K562 (cell line): ENCODE data around the gene RGL2. TPM values are rescaled to one million over a fixed set of nuclear protein-coding genes. Genes with fewer than 3 reads are reported as not detected.
A peak's percentile ranks its signal among the peaks of the same experiment; 100 is the strongest.

Experiments used
- ATF7 ChIP-seq: fragments of 450-650 bp; IDR thresholded peaks from 2 replicates; pipeline ENCODE4 v1.7.1; 2014; ENCODE audit warnings: mild to moderate bottlenecking, moderate library complexity
- CBX1 ChIP-seq: sonication (generic); IDR thresholded peaks from 2 replicates; pipeline ENCODE4 v1.6.1; 2016; ENCODE audit warnings: antibody characterized with exemption, low read depth, mild to moderate bottlenecking
- CC2D1A ChIP-seq: fragments of 450-650 bp; IDR thresholded peaks from 2 replicates; pipeline ENCODE4 v1.6.1; 2017; ENCODE audit warnings: mild to moderate bottlenecking
- CCNT2 ChIP-seq: IDR thresholded peaks from 2 replicates; pipeline ENCODE4 v1.6.1; 2011; ENCODE audit warnings: borderline replicate concordance, low read depth, mild to moderate bottlenecking, moderate library complexity, mixed read lengths, low read length; ENCODE audit not compliant: insufficient read length; ENCODE audit errors: extremely low read depth
- CREBBP ChIP-seq: IDR thresholded peaks from one replicate; pipeline ENCODE4 v1.6.1; 2012; ENCODE audit warnings: low read depth, mild to moderate bottlenecking, control low read depth, inconsistent platforms, low read length
- GTF2A2 ChIP-seq: IDR thresholded peaks from 2 replicates; pipeline ENCODE4 v1.6.1; 2016; ENCODE audit warnings: mild to moderate bottlenecking, missing genetic modification characterization, missing compliant biosample characterization
- ILF3 ChIP-seq: fragments of 450-650 bp; IDR thresholded peaks from 2 replicates; pipeline ENCODE4 v1.6.1; 2018; ENCODE audit warnings: antibody characterized with exemption, mild to moderate bottlenecking, moderate library complexity, borderline replicate concordance
- KLF16 ChIP-seq: IDR thresholded peaks from 2 replicates; pipeline ENCODE4 v1.6.1; 2016; ENCODE audit warnings: antibody characterized with exemption
- MTA2 ChIP-seq: fragments of 450-650 bp; IDR thresholded peaks from 2 replicates; pipeline ENCODE4 v1.6.1; 2016; ENCODE audit warnings: low read depth
- MTA3 ChIP-seq: fragments of 450-650 bp; formaldehyde crosslinking; IDR thresholded peaks from 2 replicates; pipeline ENCODE4 v1.6.1; 2017; ENCODE audit warnings: mild to moderate bottlenecking, borderline replicate concordance
- NCOR1 ChIP-seq: fragments of 450-650 bp; IDR thresholded peaks from 2 replicates; pipeline ENCODE4 v1.6.1; 2016; ENCODE audit warnings: mild to moderate bottlenecking, moderate library complexity
- NFIC ChIP-seq: fragments of 450-650 bp; IDR thresholded peaks from 2 replicates; pipeline ENCODE4 v1.6.1; 2017; ENCODE audit warnings: mild to moderate bottlenecking, inconsistent platforms
- NUFIP1 ChIP-seq: fragments of 450-650 bp; IDR thresholded peaks from 2 replicates; pipeline ENCODE4 v1.6.1; 2018; ENCODE audit not compliant: partially characterized antibody
- PRDM10 ChIP-seq: fragments of 450-650 bp; IDR thresholded peaks from 2 replicates; pipeline ENCODE4 v1.6.1; 2018; ENCODE audit not compliant: partially characterized antibody
- SRSF3 ChIP-seq: fragments of 200-400 bp; formaldehyde crosslinking; IDR thresholded peaks from 2 replicates; pipeline ENCODE4 v1.6.1; 2016; ENCODE audit warnings: mild to moderate bottlenecking, low read length, moderate library complexity; ENCODE audit not compliant: insufficient read depth
- THAP7 ChIP-seq: fragments of 250-450 bp; sonication (Bioruptor Pico); IDR thresholded peaks from 2 replicates; pipeline ENCODE4 v1.5.0; 2021
- U2AF1 ChIP-seq: fragments of 200-400 bp; formaldehyde crosslinking; optimal IDR thresholded peaks from 2 replicates; pipeline ENCODE3; 2017; ENCODE audit warnings: mild to moderate bottlenecking, low read depth, low read length, moderate library complexity
- ZBTB43 ChIP-seq: sonication (generic); formaldehyde crosslinking; IDR thresholded peaks from 2 replicates; pipeline ENCODE4 v1.8.0; 2023; ENCODE audit warnings: mild to moderate bottlenecking, missing genetic modification reagents
- ZNF324 ChIP-seq: fragments of 250-450 bp; sonication (Bioruptor Pico); IDR thresholded peaks from 2 replicates; pipeline ENCODE4 v1.4.0; 2020; ENCODE audit warnings: mild to moderate bottlenecking
- ZNF408 ChIP-seq: fragments of 250-450 bp; sonication (Bioruptor Pico); IDR thresholded peaks from 2 replicates; pipeline ENCODE4 v1.4.0; 2020; ENCODE audit warnings: low read depth, mild to moderate bottlenecking, moderate library complexity
- polyA plus RNA-seq, 8 experiments: library from polyadenylated mRNA; depleted of rRNA in 4 of 8; stranded (reverse) in 5 of 8; unstranded in 3 of 8; fragments of >200 nt; fragmentation: Nextera tagmentation in 2 of 8; fragmentation: Illumina TruSeq in 1 of 8; extraction: Ambion mirVana in 2 of 8; extraction: Trizol in 1 of 8; gene quantifications; 2 replicates each; pipeline versions ENCODE4 v1.2.1 to v1.2.3, GENCODE V29; 2011 to 2014; ENCODE audit warnings: inconsistent platforms in 1 of 8, missing spikeins in 1 of 8
- total RNA-seq, 7 experiments: library from RNA; depleted of rRNA in 6 of 7; stranded (reverse); fragments of >200 nt in 6 of 7; fragmentation: Illumina TruSeq in 2 of 7; extraction: Trizol in 2 of 7; gene quantifications; 2 replicates each; pipeline versions ENCODE4 v1.2.1 to v1.2.3, GENCODE V29; 2011 to 2021; ENCODE audit warnings: low replicate concordance in 1 of 7

The RGL2 gene
- total and polyA plus RNA-seq, 9 of the 15 experiments (the other 6 are each of a cell fraction or from before 2014, with no cell fraction given), result 1.8 to 57.1 (median 19.5) TPM

GRCh38 chr6:33288921-33289783 is 9.6 kb downstream of the RGL2 start, which contains the start of the genes PFDN6 and WDR46 (continued):
- TF ChIP-seq PRDM10 (peak; percentile 7), ILF3 (no peak), NFIC (peak; percentile 12; the same call in 1 of the 2 replicates), GTF2A2 (tag) (no peak), ZBTB43 (CRISPR knock-in tag) (no peak), SRSF3 (no peak), NCOR1 (0 out of 2 replicates have a peak, but pooled peaks have one; percentile 7), CREBBP (no peak), ATF7 (peak; percentile 65; the same call in 1 of the 2 replicates), CCNT2 (no peak), MTA3 (peak; percentile 35; the same call in 1 of the 2 replicates), MTA2 (peak; percentile 88), U2AF1 (no peak), ZNF408 (CRISPR knock-in tag) (no peak), THAP7 (CRISPR knock-in tag) (no peak), ZNF324 (CRISPR knock-in tag) (no peak), NUFIP1 (no peak), CC2D1A (no peak), CBX1 (no peak), KLF16 (no peak)
